ENCODE data around the gene CLEC4G.

DNA sequence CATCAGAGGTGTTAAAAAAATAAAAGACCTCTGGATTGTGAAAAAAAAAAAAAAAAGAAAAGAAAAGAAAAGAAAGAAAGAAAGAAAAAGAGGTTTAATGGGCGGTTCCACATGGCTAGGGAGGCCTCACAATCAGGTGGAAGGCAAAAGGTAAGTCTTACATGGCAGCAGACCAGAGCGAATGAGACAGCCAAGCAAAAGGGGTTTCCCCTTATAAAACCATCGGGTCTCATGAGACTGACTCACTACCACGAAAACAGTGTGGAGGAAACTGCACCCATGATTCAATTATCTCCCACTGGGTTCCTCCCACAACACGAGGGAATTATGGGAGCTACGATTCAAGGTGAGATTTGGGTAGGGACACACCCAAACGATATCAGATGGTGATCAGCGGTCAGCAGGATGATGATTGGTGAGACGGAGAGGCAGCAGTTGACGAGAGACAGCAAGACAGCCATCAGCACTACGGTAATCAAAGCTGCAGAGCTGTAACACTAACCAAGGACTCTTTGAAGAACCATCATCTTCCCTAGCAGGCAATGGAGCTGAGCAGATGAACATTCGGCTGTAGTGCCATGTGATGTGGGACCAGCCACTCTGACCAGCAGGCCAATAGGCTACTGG, 19.4 kb upstream of the CLEC4G start:
- TF ChIP-seq, protein P1, sequence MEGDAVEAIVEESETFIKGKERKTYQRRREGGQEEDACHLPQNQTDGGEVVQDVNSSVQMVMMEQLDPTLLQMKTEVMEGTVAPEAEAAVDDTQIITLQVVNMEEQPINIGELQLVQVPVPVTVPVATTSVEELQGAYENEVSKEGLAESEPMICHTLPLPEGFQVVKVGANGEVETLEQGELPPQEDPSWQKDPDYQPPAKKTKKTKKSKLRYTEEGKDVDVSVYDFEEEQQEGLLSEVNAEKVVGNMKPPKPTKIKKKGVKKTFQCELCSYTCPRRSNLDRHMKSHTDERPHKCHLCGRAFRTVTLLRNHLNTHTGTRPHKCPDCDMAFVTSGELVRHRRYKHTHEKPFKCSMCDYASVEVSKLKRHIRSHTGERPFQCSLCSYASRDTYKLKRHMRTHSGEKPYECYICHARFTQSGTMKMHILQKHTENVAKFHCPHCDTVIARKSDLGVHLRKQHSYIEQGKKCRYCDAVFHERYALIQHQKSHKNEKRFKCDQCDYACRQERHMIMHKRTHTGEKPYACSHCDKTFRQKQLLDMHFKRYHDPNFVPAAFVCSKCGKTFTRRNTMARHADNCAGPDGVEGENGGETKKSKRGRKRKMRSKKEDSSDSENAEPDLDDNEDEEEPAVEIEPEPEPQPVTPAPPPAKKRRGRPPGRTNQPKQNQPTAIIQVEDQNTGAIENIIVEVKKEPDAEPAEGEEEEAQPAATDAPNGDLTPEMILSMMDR (IDR thresholded peaks at IDR 0.05; ENCODE audit: borderline replicate concordance, extremely low read depth, low read length, poor library complexity, severe bottlenecking), result no peak
- TF ChIP-seq EZH2 (IDR thresholded peaks at IDR 0.05; ENCODE audit: borderline replicate concordance, low read depth, low read length, severe bottlenecking), result no peak
